WTC11 (cell line): Measurements from ENCODE around the gene CD48. TPM values are rescaled to one million over a fixed set of nuclear protein-coding genes. Genes with fewer than 3 reads are reported as not detected.

Source experiments
- ATAC-seq: fragments of 200-7000 bp; cut with Tn5 transposase; 2 replicates; pipeline ENCODE4 v1.10.0; 2021; ENCODE audit warnings: mild to moderate bottlenecking, moderate library complexity
- CTCF ChIA-PET: fragments of 300-600 bp; sonication (Branson Sonifier 250); formaldehyde crosslinking; loops from one replicate; lab custom pipeline; 2021; ENCODE audit warnings: antibody characterized with exemption; lab: Charles Lee
- POLR2A ChIA-PET: fragments of 350-600 bp; sonication (Branson Sonifier 250); formaldehyde crosslinking; loops from one replicate; lab custom pipeline; 2021; ENCODE audit warnings: antibody characterized with exemption; lab: Charles Lee
- DNase-seq: peaks from one replicate; pipeline ENCODE4 v3.0.0; 2021; ENCODE audit warnings: low spot score
- H3K27ac Mint-ChIP-seq: 2 replicates; pipeline ENCODE4 v1.8.0; 2021; ENCODE audit warnings: mixed read lengths
- H3K27me3 Mint-ChIP-seq: 2 replicates; pipeline ENCODE4 v1.8.0; 2021; ENCODE audit warnings: low read depth, mild to moderate bottlenecking, moderate library complexity, mixed read lengths
- H3K36me3 Mint-ChIP-seq: 2 replicates; pipeline ENCODE4 v1.8.0; 2021; ENCODE audit warnings: mixed read lengths
- H3K4me1 Mint-ChIP-seq: 2 replicates; pipeline ENCODE4 v1.8.0; 2022; ENCODE audit warnings: mixed read lengths
- H3K4me3 Mint-ChIP-seq: 2 replicates; pipeline ENCODE4 v1.8.0; 2021; ENCODE audit warnings: mild to moderate bottlenecking, moderate library complexity, mixed read lengths
- H3K9me3 Mint-ChIP-seq: 2 replicates; pipeline ENCODE4 v1.8.0; 2021; ENCODE audit warnings: mixed read lengths
- GTF2I ChIP-seq: fragments of 250-450 bp; sonication (Bioruptor Pico); conservative IDR thresholded peaks from 2 replicates; pipeline ENCODE4 v1.4.0; 2021; ENCODE audit warnings: mild to moderate bottlenecking
- JAZF1 ChIP-seq: fragments of 250-450 bp; sonication (Bioruptor Pico); IDR thresholded peaks from 2 replicates; pipeline ENCODE4 v1.9.0; 2021; ENCODE audit warnings: moderate library complexity, mild to moderate bottlenecking, inconsistent platforms
- ZNF263 ChIP-seq: sonication (generic); formaldehyde crosslinking; IDR thresholded peaks from 2 replicates; pipeline ENCODE4 v1.8.1; 2022; ENCODE audit warnings: low read depth, mild to moderate bottlenecking, moderate library complexity, missing genetic modification reagents
- total RNA-seq: library from RNA; stranded (reverse); gene quantifications from 3 replicates; pipeline ENCODE4 v1.2.3, GENCODE V29; 2021

CD48 gene
- total RNA-seq, 1 experiment from 2014 or later: 0.66 TPM

GRCh38 chr1:160628799-160629263 lies 82.8 kb downstream of the CD48 start:
- CTCF ChIA-PET: interaction anchor here (0.8 kb wide), 1 partner anchor 84 kb away, joined by 3 read pairs; no protein-coding TSS in a partner anchor
- ATAC-seq (no peak), DNase-seq (no peak)
- Mint-ChIP-seq H3K27me3 (no peaks in the 10 kb centered on the region; the same call in 1 of the 2 replicates), H3K4me3 (no peak overlapping the region), H3K27ac (no peak overlapping the region), H3K4me1 (peaks cover 7% of the 10 kb centered on the region; the same call in 1 of the 2 replicates), H3K9me3 (peaks cover 13% of the 10 kb centered on the region), H3K36me3 (no peaks in the 10 kb centered on the region)
- POLR2A ChIA-PET: no interaction called here
- TF ChIP-seq GTF2I (CRISPR knock-in tag) (no peak), ZNF263 (CRISPR knock-in tag) (no peak), JAZF1 (CRISPR knock-in tag) (no peak)

Other genes starting within 250 kb of the CD48 start
- gene SLAMF6, start 188.6 kb downstream of the CD48 start, total RNA-seq: 0.18 TPM in 1 of 3 replicates, not detected in the others
- gene CD84, start 132.3 kb downstream of the CD48 start, total RNA-seq: 0.02 to 0.30 TPM (median 0.17 TPM) in 3 replicates
- 0.11 to 0.15 TPM (median 0.11 TPM) in 3 replicates for gene SLAMF1, start 64.8 kb downstream of the CD48 start, total RNA-seq
- 0.07 to 0.15 TPM in 2 of 3 replicates, not detected in the other for gene SLAMF7, start 27.4 kb upstream of the CD48 start, total RNA-seq
- 0.18 TPM in 1 of 3 replicates, not detected in the others for gene LY9, start 84.4 kb upstream of the CD48 start, total RNA-seq
- gene CD244, start 151.1 kb upstream of the CD48 start, total RNA-seq: not detected in 3 replicates
- not detected in 3 replicates for gene ITLN1, start 173.4 kb upstream of the CD48 start, total RNA-seq
- 5.9 to 7.8 TPM (median 7.0 TPM) in 3 replicates for gene ITLN2, start 243.0 kb upstream of the CD48 start, total RNA-seq